Measurements from ENCODE around the gene KDM2B.

KDM2B gene

DNA sequence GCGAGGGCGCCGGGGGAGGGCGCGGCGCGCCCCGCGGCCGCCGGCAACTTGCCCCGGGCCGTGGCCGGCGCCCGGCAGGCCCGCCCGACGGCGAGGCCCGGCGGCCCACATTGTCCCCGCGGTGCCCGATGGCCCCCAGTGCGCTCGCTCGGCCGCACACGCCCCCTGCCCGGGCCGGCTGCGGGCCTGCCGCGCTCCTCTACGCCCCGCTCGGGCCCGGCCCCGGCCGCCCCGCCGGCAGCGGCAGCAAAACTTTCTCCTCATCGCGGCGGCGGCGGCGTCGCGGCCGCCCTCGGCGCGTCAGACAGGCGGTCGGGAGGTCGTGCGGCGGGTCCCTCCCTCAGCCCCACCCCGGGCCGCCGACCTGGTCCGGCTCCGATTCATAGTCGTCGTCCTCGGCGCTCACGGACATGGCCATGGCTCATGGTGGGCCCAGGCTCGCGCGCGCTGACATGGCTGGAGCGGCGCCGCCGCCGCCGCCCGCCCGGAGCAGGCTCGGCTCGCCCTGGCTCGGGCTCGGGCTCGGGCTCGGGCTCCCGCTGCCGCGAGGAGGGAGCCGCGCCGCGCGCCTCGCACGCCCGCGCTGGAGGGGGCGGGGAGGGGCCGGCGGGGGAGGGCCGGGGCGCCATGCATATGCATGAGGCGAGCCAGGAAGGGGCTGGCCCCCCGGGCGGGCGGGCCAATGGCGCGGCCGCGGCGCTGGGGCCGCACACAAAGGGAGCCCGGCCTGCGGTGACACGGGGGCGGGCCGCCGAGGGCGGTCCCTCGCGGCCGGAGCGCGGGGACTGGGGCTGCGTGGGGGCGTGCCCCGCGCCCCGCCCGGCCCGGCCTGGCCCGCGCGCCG is 113.8 kb downstream of the KDM2B start:
- DNase-seq (ENCODE audit: low read depth in 1 of 2, low spot score in 1 of 2) = peak; percentile 77 to 86

DNA sequence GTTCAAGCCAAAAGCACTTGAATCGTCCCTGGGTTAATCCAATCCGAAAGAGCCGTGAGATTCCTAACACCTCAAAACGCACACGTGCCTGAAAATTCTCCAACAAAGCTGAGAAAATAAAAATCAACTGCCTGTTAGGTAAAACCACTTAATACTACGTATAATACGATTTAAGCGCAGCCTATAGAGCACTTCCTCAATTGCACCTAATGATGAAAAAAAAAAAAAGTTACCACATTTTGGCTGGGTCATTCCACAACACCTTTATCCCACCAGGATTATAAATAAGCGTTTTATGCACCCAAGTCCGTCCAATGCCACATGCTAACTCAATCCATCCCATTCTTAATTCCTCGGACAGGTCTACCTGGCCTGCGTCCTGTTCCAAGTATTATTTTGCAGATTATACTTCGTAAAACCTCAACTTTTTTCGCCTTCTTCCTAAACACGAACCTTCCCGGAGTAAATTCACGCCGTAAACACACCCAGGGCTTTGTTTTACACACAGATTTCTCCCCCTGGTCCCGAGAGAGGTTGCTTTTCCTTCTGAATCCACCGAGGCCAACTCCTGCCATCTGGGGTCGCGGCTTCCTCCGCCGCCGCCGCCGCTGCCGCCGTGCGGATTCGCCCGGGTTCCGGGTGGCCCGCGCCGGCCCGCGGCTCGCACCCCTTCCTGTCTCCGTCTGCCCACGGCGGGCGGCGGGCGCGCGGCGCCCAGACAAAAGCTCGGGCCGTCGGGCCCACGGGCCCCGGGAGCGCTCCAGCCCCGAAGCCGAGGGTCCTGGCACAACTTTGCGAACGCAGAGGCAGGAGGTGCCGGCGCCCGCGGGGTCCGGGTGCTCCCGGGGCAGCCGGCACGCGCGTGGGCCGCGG is 114.7 kb downstream of the KDM2B start:
- peak; percentile 4 to 31 for DNase-seq (ENCODE audit: low read depth in 1 of 2, low spot score in 1 of 2)

DNA sequence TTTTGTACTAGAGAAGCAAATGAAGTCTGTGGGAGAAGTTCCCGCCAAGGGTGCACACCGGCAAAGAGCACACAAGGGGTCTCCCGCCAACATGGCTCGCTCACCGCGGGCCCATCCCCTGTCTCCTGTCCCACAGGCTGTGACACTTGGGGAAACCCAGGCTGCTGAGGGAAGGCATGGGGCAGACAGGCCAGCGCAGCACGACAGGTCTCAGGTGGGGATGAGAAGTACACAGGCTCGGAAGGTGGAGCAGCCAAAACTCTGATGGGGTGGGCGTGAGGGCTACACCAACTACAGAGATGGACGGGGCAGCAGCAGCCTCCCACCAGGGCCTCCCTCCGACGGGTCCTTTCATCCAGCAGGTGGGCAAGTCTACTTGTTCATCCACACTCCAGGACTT is 116.5 kb downstream of the KDM2B start:
- DNase-seq (ENCODE audit: low read depth in 1 of 2, low spot score in 1 of 2) = no peak

DNA sequence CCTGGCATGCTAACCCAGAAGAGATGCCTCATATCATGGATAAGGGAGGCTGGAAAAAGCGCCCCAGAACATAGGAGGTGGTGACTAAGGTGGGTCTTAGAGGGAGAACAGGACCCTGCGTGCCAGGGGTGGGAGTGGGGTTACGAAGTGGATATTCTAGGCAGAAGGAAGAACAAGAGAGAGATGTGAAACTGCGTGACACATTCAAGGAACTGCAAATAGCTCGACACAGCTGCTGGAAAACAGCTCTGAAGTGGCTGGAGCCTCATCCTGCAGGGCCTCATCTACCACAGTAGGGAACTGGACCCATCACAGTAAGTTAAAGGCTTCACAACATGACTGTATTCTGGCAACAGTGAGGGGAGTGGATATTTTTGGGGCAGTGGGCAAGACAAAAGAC is 119.8 kb downstream of the KDM2B start:
- no peak for DNase-seq (ENCODE audit: low read depth in 1 of 2, low spot score in 1 of 2)

DNA sequence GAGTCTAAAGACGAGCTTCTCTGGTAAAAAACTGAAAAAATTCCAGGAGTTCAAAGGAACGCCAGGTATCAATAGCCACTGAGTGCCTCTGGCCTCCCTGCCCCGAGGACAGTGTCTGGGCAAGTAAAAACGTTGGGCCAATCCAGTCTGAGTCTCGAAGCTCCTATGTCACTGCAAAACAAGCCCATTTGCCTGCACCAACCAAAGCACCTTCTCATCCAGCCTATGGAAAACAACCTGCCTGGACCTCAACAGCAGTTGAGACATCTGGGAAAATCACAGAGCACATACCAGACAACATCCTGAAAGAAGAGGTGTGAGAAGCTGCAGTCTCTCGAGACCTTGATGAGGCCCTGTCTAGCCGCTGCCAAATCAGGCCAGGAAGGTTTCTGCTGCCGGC is 124.3 kb downstream of the KDM2B start:
- DNase-seq (ENCODE audit: low read depth in 1 of 2, low spot score in 1 of 2) = no peak

DNA sequence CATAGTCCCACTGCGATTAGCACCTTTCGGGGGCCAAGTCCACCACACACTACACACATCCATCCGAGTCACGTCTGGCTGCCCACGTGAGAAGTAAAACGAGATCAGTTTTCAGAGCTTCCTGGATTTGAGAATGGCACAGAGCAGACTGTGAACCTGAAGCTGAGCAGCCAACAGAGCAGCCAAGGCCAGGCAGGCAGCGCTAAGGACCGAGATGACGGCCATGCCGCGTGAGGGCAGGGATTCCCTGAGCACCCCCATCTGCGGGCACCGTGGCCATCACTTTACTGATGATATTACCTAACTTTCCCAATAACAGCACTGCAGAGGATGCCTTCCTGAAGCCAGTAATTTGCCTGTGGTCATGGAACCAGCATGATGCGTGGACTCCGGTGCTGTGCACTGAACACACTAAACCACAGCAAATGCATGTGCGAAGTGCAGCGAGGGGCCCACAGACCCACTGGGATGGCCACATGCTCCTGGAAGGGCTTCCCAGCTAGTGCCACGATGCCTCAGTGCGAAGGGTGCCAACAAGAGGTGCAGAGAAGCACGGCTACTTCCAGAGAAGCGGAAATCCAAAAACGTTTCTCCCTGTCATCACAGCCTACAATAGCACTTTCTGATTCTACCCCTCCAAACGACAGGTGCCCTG is 124.9 kb downstream of the KDM2B start:
- no peak for DNase-seq (ENCODE audit: low read depth in 1 of 2, low spot score in 1 of 2)

DNA sequence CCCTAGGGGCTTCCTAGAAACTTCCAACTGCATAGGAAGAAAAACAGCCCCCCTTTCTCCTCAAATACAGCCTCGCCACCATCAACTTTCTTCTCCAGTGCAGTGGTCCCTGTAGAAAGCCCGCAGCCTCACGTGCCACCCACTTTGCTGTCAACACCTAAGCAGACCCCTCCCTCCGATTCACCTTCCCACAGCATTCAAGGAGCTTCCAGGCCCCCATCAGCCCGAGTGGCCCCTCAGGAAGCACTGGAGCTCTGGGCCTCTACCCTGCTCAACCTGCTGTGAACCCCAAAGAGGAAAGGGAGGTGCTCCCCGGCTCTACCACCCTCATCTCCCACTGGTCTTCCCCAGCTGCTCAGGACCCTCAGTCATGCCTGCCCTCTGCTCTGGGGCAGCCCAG is 125.9 kb downstream of the KDM2B start:
- no peak for DNase-seq (ENCODE audit: low read depth in 1 of 2, low spot score in 1 of 2)

DNA sequence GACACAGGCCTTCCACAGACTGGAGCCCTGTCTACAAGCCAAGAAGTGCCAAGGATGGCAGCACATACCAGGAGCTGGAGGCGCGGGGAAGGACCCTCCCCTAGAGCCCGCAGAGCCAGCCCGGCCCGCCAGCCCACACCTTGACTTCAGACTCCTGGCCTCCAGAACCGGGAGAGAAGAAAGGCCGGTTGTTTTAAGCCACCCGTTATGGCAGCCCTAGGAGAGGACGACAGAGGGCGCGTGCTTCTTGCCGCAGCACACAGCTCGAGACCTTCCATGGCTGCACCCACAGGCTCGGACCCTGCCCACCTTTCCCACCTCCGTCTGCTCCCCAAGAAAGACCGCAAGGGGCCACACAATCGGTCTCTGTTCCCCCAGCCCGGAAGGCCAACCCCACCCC is 127.2 kb downstream of the KDM2B start:
- no peak for DNase-seq (ENCODE audit: low read depth in 1 of 2, low spot score in 1 of 2)

DNA sequence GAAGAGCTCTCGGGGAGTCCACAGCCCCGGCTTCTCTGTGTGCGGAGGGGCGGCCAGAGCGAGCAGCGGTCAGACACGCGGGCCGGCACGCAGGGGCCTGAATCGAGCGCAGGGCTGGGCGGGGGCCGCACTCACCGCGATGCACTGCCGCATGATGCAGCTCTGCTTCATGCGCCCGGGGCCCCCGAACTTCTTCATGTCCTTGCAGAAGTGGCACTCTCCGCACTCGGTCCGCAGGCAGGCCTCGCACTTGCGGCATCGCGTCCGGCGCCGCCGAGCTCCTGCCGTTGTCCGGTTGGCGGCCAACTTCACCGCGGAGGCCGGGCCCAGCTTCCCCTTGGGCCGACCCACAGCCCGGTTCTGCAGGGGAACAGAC is 127.8 kb downstream of the KDM2B start:
- no peak for DNase-seq (ENCODE audit: low read depth in 1 of 2, low spot score in 1 of 2)

DNA sequence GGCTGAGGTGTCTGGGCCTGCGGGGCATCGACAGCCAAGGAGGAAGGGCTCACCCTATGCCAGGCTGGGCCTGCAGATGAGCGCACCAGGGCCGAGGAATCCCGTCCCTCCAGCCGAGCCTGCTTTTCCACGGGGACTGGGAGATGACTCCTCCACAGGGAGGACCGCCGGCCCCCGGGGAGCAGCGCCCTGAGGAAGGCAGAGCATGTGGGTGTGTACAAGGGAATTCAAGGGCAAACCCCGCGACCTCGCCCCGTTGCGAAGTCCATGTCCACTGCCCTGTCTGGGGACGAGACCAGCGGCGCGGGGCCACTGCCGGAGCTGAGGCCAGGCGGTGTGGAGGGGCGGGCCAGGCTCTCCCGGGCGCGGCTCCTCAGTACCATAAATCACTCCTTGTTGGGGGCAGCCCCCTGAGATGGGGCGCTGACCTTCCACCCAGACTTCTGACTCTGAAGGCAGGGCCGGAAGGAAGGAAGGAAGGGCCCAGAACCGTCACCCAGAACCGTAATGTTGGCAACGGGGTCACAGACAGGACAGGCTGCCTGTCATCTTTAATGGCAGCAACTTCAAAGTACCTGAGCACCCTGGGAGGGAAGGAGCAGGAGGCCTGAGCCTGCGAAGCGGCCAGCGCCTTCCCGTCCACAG is 128.4 kb downstream of the KDM2B start:
- no peak for DNase-seq (ENCODE audit: low read depth in 1 of 2, low spot score in 1 of 2)

DNA sequence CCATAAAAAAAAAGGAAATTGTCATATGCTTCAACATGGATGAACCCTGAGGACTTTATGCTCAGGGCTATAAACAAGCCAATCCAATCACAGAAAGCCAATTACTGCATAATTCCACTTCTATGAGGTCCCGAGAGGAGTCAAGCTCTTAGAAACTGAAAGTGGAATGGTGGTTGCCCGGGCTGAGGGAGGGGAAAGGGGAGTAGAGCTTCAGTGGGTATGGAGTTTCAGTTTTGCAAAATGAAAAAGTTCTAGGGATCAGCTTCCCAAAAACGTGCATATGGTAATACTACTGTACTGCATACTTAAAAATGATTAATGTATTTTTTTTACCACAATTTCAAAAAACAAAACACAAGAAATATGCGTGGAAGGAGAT is 128.9 kb downstream of the KDM2B start:
- DNase-seq (ENCODE audit: low read depth in 1 of 2, low spot score in 1 of 2) = no peak

DNA sequence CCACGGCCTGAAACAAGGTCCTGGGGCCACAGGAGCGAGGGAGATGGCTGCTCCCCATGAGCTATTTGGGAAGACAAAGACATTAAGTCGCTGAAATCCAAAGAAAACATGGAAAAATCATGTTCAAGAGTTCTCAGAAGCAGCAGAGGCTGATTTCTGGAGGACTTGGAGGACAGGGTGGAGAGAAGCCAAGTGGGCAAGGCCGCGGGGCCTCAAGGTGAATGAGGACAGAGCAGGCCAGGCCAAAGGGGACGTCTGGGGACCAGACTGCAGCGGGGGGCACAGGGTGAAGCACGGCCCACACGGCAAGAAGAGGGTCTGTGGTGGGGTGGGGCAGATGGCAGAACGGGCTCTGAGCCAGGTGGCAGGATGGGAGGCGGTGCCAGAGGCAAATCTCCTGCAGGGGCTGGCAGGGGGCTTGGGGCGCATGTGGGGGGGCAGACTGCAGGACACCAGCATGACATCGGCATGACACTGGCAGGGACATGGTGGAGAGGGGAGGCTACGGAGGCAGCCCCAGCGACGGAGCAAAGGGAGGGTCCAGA is 132.0 kb downstream of the KDM2B start:
- DNase-seq (ENCODE audit: low read depth in 1 of 2, low spot score in 1 of 2) = no peak

DNA sequence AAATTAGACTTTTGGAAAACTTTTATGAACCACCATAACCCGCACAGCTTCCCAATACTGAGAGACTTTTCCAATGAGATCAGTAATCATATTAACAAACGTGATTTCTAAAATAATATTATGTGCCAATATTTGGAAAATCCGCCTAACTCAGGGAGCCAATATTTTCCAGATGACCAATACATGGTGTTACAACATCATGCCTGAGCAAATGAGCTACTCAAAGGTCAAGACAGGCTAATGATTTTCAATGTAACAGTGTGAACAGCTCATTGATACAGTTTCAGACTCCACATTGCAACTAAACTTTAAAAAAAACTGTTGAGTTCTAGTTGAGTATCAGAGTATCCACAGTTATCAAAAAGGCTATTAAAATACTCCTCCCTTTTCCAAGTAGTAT is 134.1 kb downstream of the KDM2B start:
- DNase-seq (ENCODE audit: low read depth in 1 of 2, low spot score in 1 of 2) = no peak

DNA sequence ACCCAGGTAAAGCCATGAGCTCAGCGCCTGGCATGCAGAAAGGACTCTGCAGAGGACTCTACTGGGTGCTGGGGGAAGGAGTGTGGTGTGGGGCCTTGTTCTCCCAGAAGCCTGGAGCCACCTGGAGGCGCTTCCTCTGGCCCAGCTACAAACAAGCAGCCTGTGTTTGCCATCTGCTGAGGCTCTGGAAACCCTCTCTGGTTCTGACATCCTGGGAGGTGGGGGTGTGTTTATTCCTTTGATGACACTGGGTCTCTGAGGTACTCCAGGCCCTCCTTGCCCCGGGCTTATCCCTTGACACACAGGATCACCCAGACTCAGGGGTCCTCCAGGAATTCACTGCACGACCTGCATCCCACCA is 136.0 kb downstream of the KDM2B start:
- no peak for DNase-seq (ENCODE audit: low read depth in 1 of 2, low spot score in 1 of 2)

DNA sequence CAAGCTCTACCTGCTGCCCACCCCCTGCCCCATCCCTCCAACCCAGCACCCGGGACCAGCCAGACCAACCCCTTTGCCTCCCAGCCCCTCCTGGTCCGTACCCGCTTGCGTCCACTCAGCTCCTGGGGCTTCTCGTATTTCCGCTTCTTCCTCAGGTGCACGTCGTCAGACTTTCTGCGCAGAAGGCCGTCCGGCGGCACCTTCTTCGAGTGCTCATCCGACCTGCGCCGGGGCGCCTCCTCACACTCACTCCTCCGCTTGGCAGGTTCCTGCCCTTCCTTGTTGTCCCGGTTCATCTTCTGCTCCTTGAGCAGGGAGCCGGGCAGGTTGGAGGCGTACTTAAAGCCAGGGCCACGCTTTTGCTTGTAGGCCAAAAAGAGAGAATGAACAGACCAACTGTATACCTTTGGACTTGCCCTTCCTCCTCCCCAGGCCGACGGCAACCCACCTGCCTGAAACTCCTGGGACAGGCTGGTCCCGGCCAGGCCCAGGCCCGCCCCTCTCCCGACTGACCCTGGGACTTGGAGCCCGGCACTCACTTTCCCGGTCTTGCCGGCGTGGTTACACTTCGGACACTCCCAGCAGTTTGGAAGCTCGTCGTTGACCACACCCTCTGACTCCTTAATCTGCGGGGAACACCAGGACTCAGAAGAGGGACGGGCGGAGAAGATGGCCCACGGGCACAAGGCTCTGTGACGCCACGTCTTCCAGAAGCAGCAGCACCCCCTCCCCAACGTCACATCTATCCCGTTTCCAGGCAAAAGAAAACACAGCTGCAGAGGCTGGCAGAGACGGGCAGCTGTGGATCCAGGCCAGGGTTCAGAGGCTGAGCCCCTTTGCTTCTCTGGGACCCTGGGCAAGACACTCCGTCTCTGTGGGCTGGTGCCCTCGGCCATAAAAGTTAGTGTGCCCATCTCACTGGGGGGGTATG is 136.6 kb downstream of the KDM2B start:
- no peak for DNase-seq (ENCODE audit: low read depth in 1 of 2, low spot score in 1 of 2)

DNA sequence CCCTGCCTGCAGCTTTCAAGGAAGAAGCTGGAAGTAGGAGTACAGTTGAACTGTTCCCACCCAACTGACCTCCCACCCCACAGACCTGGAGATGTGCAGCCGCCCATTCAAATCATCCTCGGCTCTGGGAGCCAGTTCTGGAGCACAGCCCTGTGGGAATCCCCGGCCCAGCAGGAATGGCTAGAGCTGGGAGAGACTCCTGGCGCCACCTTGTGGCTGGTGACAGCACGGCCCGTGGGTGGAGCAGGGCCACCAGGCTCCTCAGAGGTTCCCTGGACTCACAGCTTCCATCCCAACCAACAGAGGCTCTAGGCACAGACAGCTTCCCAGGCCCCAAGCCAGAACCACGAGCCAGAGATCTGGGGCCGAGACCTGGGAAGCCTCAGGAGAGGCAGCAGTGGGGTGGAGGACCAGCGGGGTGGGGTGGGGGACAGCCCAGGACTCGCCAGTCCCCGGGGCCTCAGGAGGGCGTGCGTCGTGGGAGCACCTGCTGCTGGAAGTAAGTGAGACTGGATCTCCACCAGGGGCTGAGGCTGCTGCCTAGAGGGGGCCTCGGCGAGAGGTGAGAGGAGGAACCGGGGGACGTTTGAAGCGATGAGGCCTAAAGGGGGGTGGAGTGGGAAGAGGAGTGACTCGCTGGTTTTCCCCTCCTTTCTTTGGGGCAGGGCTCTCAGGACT is 137.5 kb downstream of the KDM2B start:
- peak; percentile 29 to 69 for DNase-seq (ENCODE audit: low read depth in 1 of 2, low spot score in 1 of 2)

DNA sequence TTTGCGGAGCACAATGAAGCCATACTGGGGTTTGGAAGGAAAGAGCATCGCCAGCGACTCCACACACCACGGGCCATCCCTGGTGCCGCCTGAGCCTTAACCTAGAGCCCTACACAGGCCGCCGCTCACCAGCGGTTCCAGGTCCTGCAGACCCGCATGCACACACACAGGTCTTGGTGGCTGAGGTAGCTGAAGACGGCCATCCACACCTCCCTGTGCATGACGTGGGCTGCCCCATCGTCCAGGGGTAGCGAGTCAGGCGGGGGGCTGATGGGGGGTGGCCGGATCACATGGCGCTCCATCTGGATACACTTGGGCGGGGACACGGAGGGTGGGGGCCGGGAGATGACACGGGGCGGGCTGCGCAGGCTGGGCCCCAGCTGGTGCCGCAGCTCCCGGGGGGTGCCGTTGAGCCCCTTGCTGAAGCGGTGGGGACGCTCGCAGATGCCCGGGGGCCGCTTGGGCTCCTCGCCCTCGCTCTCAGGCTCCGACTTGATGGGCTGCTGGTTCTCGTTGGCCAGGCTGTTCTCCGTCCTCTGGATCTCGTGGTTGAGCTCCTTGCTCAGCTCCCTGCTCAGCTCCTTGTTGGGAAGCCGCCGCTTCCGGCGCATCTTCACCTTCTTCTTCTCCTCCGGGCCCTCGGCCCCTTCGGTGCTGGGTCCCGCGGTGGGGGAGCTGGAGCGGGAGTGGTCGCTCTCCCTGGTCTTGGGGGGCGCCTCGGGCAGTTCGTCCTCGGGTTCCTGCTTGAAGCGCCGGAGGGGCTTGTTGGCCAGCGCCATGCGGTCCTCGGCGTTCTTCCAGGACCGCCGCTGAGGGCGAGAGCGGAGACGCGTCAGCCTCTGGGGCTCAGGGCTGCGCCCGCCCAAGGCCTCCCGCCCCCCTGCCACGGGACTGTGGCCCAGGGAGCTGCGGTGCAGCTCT is 138.5 kb downstream of the KDM2B start:
- no peak for DNase-seq (ENCODE audit: low read depth in 1 of 2, low spot score in 1 of 2)

DNA sequence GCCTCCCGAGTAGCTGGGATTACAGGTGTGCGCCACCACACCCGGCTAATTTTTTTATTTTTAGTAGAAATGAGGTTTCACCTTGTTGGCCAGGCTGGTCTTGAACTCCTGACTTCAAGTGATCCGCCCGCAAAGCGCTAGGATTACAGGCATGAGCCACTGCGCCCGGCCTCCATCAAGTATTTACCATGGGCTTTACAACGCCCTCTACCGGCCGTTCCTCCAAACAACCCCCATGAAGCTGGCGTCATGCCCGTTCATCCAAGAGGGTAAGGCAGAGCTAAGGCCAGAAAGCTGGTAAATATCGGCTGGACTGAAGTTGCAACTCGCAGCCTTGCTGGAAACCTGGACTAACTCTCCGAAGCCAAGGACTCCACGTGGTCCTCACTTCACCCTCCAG is 139.3 kb downstream of the KDM2B start:
- DNase-seq (ENCODE audit: low read depth in 1 of 2, low spot score in 1 of 2) = no peak

DNA sequence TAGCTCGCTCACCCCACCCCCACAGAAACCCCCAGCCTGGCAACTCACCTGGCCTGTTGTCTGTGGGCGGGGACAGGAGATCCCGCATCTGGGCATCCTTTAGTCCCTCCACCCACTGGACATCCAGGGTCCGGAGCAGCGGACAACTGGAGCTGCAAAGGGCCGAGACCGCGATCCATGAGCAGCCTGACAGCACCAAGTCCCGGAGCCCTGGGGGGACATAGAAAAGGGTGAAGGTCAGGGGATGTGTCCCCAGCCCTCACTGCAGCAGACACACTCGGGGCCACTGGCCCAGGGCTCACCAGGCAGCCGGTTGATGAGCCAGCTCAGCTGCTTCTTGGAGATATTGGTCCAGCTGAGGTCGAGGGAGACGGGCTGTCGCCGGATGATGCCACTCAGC is 140.1 kb downstream of the KDM2B start:
- no peak for DNase-seq (ENCODE audit: low read depth in 1 of 2, low spot score in 1 of 2)

All from stimulated activated CD4-positive, alpha-beta T cell treated with anti-CD3 and anti-CD28 coated beads, Interleukin-15, amount 100 ng/mL, for 1 hour (primary cell).